Vagina (tissue), 2 donors: ENCODE measurements around the gene TMEM229A. TPM values are rescaled to one million over a fixed set of nuclear protein-coding genes. Genes with fewer than 3 reads are reported as not detected.
A peak's percentile ranks its signal among the peaks of the same experiment; 100 is the strongest.
"Not testable (repeated sequence)": the region's sequence is repeated elsewhere in the genome, so short reads cannot be mapped to it uniquely, and the experiment has no call there.

ENCODE experiments used
- DNase-seq, 2 donors: peaks; one replicate each; pipeline ENCODE4 v3.0.0-alpha.2; 2017; ENCODE audit errors: extremely low spot score in 2 of 2
- H3K27ac ChIP-seq: fragments of 200-600 bp; sonication (generic); one replicate; pipeline ENCODE4 v1.5.1; 2019
- H3K27me3 ChIP-seq: fragments of 200-600 bp; sonication (generic); one replicate; pipeline ENCODE4 v1.5.1; 2019
- H3K36me3 ChIP-seq, 2 donors: fragments of 200-600 bp; sonication (generic); one replicate each; pipeline ENCODE4 v1.5.1; 2017 to 2019
- H3K4me1 ChIP-seq: fragments of 200-600 bp; sonication (generic); one replicate; pipeline ENCODE4 v1.5.1; 2019
- H3K4me3 ChIP-seq, 2 donors: fragments of 200-600 bp; sonication (generic); 1 replicate in 1 of 2; 2 replicates in 1 of 2; pipeline ENCODE4 v1.5.1; 2016 to 2019
- H3K9me3 ChIP-seq: fragments of 200-600 bp; sonication (generic); one replicate; pipeline ENCODE4 v1.5.1; 2019
- POLR2A ChIP-seq, 2 donors: fragments of 450-650 bp; IDR thresholded peaks; one replicate each; pipeline ENCODE4 v1.6.1; 2017; ENCODE audit warnings: antibody characterized with exemption in 2 of 2, mild to moderate bottlenecking in 2 of 2, moderate library complexity in 2 of 2
- POLR2AphosphoS5 ChIP-seq, 2 donors: sonication (generic); formaldehyde crosslinking; IDR thresholded peaks; one replicate each; pipeline ENCODE4 v1.9.0; 2017; ENCODE audit warnings: antibody characterized with exemption in 2 of 2, mild to moderate bottlenecking in 2 of 2, low read depth in 1 of 2; ENCODE audit not compliant: insufficient read depth in 1 of 2
- intact Hi-C: fragments of 100-400 bp; cut with DNase I; formaldehyde crosslinking; loops from one replicate; pipeline ENCODE4 v1.15.1; 2023
- total RNA-seq: library from RNA; depleted of rRNA; stranded (reverse); fragments of >200 nt; gene quantifications from one replicate; pipeline ENCODE4 v1.2.3, GENCODE V29; 2016
- TF ChIP-seq, protein P1 (sequence below), 3 experiments: fragments of 450-650 bp in 2 of 3; fragments of 200-600 bp in 1 of 3; sonication (generic) in 1 of 3; IDR thresholded peaks; one replicate each; pipeline ENCODE4 v1.5.1; 2017 to 2019; ENCODE audit warnings: antibody characterized with exemption in 3 of 3, mild to moderate bottlenecking in 2 of 3, moderate library complexity in 2 of 3

TMEM229A gene
- not detected for total RNA-seq

- H3K36me3 ChIP-seq = no peaks in the 10 kb centered on the region
- H3K27me3 ChIP-seq = no peaks in the 10 kb centered on the region
- TF ChIP-seq, protein P1, sequence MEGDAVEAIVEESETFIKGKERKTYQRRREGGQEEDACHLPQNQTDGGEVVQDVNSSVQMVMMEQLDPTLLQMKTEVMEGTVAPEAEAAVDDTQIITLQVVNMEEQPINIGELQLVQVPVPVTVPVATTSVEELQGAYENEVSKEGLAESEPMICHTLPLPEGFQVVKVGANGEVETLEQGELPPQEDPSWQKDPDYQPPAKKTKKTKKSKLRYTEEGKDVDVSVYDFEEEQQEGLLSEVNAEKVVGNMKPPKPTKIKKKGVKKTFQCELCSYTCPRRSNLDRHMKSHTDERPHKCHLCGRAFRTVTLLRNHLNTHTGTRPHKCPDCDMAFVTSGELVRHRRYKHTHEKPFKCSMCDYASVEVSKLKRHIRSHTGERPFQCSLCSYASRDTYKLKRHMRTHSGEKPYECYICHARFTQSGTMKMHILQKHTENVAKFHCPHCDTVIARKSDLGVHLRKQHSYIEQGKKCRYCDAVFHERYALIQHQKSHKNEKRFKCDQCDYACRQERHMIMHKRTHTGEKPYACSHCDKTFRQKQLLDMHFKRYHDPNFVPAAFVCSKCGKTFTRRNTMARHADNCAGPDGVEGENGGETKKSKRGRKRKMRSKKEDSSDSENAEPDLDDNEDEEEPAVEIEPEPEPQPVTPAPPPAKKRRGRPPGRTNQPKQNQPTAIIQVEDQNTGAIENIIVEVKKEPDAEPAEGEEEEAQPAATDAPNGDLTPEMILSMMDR (IDR thresholded peaks at IDR 0.05) = no peak
- TF ChIP-seq POLR2A (IDR thresholded peaks at IDR 0.05) (no peak), POLR2AphosphoS5 (IDR thresholded peaks at IDR 0.05; ENCODE audit: insufficient read depth in 1 of 2, low read depth in 1 of 2) (no peak)
- no peak within 1 kb of the TSS for H3K27ac ChIP-seq
- no peaks in the 10 kb centered on the region for H3K9me3 ChIP-seq
- H3K4me1 ChIP-seq = peaks cover 17% of the 10 kb centered on the region
- no peak for DNase-seq
- peak within 1 kb of the TSS; percentile 41 to 49 for H3K4me3 ChIP-seq
- intact Hi-C loops = no loop called here
These were observed at the start of gene TMEM229A for GRCh38 chr7:124032369-124033094. TMEM229A (minus strand) TSS chr7:124033067; CDS start chr7:124033003, 64 bp downstream.

DNA sequence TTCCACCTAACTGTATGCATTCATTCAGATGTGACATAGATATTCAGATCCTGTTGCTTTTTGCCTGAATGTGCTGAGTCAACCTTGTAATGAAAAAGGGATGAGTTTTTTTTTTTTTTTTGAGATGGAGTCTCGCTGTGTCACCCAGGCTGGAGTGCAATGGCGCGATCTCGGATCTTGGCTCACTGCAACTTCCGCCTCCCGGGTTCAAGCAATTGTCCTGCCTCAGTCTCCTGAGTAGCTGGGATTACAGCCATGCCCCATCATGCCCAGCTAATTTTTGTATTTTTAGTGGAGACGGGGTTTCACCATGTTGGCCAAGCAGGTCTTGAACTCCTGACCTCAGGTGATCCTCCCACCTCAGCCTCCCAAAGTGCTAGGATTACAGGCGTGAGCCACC lies 49.4 kb upstream of the TMEM229A start:
- DNase-seq, intact Hi-C loops, H3K36me3 ChIP-seq, H3K27ac ChIP-seq, H3K27me3 ChIP-seq, H3K4me1 ChIP-seq, H3K9me3 ChIP-seq, H3K4me3 ChIP-seq: not testable (repeated sequence)

GRCh38 chr7:124077546-124077945 lies 44.7 kb upstream of the TMEM229A start:
- no peak for DNase-seq
- no peaks in the 10 kb centered on the region for H3K27me3 ChIP-seq
- TF ChIP-seq, protein P1 (IDR thresholded peaks at IDR 0.05) = no peak
- TF ChIP-seq POLR2A (IDR thresholded peaks at IDR 0.05) (no peak), POLR2AphosphoS5 (IDR thresholded peaks at IDR 0.05; ENCODE audit: insufficient read depth in 1 of 2, low read depth in 1 of 2) (no peak)
- H3K9me3 ChIP-seq = no peaks in the 10 kb centered on the region
- intact Hi-C loops = no loop called here
- no peak overlapping the region for H3K4me3 ChIP-seq
- no peaks in the 10 kb centered on the region for H3K4me1 ChIP-seq
- H3K27ac ChIP-seq = no peak overlapping the region
- no peaks in the 10 kb centered on the region for H3K36me3 ChIP-seq

DNA sequence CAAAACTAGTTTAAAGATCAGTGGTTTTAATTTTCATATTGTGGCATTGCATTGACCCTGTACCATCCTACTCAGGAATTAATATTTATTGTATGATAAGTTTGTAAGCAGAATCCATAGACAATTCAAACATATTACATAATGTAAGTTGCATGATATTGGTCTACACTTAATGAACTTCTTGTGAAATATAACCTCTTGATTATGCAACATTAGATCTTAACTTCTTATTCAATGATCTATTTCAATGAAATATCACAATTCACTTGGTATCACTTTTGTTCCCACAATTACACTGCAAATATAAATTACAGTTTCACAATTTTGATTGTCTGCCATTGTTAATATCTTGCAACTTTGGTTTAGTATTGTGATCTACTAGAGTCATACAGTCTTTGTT lies 44.0 kb upstream of the TMEM229A start:
- no peaks in the 10 kb centered on the region for H3K36me3 ChIP-seq
- no peak for DNase-seq
- H3K27me3 ChIP-seq = no peaks in the 10 kb centered on the region
- TF ChIP-seq POLR2AphosphoS5 (IDR thresholded peaks at IDR 0.05; ENCODE audit: insufficient read depth in 1 of 2, low read depth in 1 of 2) (no peak), POLR2A (IDR thresholded peaks at IDR 0.05) (no peak)
- TF ChIP-seq, protein P1 (IDR thresholded peaks at IDR 0.05) = no peak
- no peaks in the 10 kb centered on the region for H3K9me3 ChIP-seq
- H3K27ac ChIP-seq = no peak overlapping the region
- H3K4me3 ChIP-seq = no peak overlapping the region
- intact Hi-C loops = no loop called here
- H3K4me1 ChIP-seq = no peaks in the 10 kb centered on the region

DNA sequence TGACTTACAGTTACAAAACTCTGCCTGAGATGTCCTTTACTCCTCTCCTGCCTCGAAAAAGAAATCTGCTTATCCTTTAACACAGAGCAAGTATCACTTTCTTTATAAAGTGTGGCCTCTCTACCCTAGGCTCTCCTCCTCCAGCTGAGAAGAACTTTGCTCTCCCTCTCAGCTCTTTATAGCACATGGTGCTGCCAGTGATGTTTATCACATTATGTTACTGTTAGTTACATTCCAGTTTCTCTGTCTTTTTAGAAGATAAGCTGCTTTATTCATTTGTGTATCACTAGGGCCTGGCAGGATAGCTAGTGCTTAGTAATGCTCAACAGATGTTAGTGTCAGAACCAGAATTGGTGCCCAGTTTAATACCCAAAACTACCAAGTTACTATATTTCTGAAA lies 41.1 kb upstream of the TMEM229A start:
- no peak for DNase-seq
- Histone ChIP-seq H3K9me3 (no peaks in the 10 kb centered on the region), H3K27ac (no peak overlapping the region), H3K4me1 (no peaks in the 10 kb centered on the region), H3K4me3 (no peak overlapping the region), H3K36me3 (no peaks in the 10 kb centered on the region), H3K27me3 (no peaks in the 10 kb centered on the region)
- intact Hi-C loops = no loop called here
- TF ChIP-seq POLR2A (IDR thresholded peaks at IDR 0.05) (no peak), POLR2AphosphoS5 (IDR thresholded peaks at IDR 0.05; ENCODE audit: insufficient read depth in 1 of 2, low read depth in 1 of 2) (no peak)
- TF ChIP-seq, protein P1 (IDR thresholded peaks at IDR 0.05) = no peak
